HG02970 (cell line): ENCODE results near the gene OTP.

Experiments
- ATAC-seq: cut with Tn5 transposase; IDR thresholded peaks from one replicate; pipeline ENCODE4 v1.9.1; 2021; ENCODE audit warnings: mild to moderate bottlenecking, moderate library complexity, moderate number of reproducible peaks; ENCODE audit not compliant: unreplicated experiment, low FRiP score

Gene OTP

DNA sequence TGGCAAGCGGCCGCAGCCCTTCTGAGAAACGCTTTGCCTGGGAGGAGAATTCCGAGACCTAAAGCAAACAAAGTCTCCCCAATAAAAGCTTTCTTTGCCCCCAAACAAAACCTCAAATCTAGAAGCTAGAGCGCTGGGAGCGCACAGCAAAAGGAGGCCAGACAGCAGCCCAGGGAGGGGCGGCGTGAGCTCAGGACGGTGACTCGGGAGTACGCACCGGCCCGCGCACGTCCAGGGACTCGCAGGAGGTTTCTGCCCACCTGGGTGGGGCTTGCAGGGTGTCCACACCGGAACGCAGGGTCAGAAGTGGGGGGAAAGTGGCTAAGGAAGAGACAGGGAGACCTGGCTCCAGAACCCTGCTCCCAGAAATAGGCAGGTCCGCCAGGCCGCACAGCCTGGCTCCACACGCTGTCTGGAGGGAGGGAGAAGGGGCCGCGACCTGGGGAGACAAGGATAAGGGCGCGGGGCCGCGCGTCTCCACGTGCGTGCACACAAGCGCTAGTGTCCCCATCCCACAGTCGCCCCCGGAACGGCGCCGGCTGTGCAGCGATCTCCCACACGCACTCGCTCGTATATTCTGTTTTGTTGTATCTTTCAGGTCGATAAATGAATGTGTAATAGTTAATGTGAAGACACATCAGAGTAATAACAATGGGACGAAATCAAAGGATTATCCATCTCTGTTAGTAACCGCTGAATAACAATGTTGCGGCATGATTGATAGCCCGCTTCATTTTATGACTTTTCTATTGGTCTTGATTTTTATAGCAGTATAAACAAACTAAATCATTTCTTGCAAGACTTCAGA lies 2.3 kb upstream of the OTP start:
- no peak for ATAC-seq

DNA sequence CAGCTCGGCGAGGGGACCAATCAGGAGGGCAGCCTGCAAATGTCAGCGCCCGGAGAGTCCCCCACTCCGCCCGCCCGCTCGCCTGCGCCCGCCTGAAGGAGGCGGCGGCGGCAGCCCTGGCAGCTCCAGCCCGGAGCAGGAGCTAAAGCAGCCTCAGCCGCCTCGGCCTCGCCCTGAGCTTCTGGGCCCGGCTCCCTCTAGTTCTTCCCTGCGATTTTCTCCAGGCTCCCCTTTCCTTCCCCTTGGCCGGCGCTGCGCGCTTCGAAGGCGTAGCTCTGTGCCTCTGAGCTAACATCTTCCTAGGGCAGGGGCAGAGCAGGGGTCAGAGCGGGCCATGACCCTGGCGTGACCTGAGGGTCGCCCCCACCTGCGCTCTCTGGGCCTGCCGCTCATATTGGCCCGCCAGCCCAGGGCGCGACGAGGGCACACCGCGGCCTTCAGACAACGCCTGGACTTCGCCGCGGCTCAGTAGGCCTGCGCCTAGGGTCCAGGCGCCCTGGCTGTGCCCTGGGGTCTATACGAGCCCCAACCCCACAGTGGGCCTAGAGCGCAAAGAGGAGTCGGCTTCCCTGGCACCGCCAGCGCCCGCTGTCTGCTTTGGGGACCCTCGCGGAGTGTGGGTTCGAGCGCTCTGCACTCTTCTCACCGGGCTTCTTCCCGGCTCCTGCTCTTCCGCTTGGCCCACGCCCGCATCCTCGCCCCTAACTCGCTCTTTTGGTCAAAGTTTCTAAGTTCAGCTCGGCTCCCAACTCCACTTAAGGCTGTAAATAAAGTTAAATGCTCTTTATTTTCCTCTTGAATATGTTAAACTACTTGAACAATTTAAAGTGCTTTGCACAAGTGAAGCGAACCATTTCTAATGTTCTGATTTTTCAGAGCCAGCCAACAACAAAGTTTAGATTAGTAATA lies 504 bp upstream of the OTP start:
- no peak for ATAC-seq

DNA sequence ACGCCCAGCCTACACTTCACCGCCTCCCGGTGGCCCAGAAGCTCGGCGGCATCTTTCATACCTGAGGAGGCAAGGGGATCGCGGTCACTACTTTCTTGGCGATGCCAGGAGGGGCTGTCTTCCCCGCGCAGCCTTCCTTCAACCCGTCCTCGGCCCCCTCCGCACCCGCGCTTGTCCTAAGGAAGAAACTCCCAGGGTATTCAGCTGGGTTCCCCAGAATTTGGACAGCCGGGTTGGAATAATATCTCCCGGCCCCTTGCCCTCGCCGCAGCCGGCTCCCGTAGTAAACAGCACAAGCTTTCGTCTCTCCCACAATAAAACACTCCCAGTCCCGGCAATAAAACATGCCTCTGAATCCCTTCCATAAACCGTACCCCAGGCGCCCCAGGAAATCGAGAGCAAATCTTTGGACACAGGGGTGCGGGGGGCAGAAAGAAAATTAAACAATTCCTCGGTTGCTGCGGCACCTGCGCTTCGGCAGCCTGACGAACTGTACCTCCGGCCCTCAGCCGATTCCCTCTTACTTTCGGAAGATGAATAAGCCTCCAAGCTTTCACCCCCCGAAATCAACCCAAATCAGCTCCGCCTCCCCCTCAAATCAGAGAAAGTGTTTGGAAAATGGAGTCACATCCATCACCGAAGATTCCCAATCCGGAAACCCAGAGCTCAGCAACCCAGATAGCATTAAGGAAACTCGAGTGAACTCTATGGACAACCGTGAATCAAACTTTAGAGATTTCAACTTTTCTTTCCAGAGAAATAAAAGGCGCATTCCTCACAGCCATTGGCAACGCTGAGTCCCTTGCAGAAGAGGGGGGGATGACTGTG lies 1.1 kb downstream of the OTP start:
- no peak for ATAC-seq

DNA sequence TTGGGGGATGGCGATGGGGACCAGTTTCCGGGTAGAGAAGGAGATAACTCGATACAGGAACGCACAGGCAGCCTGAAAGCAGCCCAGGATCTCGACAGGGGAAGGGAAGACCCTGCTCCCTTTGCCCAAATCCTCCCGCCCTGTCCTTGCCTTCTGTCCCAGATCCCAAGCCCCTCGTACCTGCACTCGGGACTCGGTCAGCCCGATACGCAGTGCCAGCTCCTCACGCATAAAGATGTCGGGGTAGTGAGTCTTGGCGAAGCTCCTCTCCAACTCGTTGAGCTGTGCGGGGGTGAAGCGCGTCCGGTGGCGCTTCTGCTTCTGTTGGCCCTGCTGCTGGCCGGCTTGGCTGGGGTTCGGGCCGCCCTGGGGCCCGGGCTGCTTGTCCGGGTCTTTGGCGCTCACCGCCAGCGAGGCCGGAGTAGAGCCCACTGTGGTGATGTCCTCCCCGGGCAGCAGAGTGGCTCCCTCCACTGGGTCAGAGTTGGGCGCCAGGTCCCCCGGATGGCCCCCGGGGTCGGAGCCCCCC lies 1.8 kb downstream of the OTP start:
- ATAC-seq, result no peak

DNA sequence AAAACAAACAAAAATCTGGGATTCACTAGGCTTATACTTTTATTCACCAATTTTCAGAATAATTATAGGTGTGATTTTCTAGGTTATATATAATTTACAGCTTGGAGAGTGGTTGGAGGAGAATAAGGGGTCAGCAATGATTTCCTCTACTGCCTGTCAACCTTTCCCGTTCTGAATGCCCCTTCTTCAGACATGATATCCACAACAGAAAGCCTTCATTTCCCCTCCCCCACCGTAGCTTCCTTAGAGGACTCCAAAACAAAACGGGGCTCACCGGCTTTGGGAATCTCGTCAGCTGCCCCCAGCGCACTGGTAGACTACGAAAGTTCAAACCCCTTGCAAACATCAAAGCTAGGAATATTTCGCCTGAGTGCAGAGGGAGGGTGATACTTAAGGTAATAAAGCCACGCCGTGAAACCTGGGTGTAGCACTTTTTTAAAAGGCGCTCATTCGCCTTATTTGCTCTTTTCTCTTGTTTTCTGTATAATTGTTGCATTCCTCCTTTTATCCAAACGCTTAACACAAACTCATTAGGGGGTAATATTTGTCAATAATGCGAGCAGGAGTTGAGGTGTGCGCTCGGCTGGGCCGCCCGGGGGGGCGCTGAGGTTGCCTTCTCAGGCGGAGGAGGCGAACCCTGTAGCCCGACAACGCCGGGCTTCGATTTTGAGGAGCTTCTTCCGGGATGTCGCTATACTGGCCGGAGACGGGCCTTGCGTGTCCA lies 2.4 kb downstream of the OTP start:
- ATAC-seq, result no peak

DNA sequence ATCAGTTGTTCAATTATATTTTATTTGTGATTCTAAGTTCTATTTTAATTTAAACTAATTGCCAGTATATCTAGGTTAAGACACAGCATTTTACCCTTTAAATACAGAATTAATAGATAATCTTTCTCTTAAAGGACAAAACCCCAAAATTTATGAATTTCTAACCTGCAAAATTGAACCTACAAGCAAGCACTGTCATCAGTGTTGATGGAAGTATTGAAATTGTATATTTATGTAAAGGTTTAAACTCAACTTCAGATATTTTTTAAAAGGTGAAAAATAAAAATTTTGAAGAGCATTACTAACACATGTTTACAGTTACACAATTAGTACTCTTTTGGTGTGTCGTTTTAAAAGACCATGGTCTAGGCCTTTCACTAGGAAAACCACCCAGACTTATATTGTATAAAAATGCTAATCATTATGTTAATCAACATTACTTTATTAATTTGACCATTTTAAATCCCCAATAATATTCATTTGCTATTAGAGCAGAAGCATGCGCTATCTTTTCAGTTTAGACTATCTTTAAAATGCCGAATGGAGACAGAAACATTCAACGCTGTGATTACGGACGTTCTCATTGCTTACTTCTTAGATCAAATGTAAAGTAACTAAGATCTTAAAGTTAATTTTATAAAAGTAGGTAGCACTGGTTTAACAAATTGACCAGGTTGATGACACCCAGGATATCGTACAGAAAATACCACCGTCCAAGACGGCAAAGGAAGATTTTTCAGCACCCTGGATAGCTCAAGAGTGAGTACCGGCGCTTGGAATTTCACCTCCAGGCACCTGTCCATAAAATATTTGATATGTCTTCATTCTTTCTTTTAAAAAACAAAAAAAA lies 3.2 kb downstream of the OTP start:
- ATAC-seq, result no peak

DNA sequence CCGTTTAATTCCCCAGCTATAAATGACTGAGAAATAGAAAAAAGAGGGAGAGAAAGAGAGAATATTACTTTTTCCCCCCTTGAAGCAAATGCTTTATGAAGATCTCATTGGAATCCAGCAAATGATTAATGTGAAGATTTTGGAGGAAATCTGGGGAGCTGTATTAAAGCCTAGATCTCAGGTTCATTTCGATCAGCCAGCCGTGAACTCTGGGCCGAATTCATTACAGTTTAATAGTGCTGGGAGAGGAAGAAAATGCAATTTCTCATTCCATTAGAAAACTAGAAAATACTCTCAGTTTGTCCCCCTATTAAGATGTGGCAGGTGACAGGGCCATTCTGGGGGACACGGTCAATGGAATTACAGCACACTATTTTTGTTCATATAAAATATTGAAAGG lies 4.8 kb downstream of the OTP start:
- ATAC-seq, result no peak

DNA sequence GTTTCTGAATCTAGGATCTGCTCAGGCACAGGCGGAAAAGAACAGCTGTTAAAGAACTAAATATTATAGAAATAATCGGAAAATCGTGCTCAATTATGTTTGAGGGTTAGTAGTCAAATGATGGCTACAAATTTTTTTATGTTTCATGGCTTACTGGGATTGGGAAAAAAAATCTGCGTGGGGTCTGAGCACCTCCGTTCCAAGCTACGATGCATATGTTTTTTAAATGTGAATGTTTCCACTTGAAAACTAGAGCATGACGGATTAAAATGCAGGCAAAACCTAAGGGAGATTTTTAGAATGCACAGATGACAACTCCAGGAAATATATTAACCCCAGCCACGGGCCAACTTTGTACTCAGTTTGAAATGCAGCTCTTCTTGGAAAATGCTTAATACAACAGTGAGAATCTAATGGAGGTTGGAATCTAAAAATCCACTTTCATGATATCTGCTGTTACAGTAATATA lies 5.3 kb downstream of the OTP start:
- no peak for ATAC-seq

DNA sequence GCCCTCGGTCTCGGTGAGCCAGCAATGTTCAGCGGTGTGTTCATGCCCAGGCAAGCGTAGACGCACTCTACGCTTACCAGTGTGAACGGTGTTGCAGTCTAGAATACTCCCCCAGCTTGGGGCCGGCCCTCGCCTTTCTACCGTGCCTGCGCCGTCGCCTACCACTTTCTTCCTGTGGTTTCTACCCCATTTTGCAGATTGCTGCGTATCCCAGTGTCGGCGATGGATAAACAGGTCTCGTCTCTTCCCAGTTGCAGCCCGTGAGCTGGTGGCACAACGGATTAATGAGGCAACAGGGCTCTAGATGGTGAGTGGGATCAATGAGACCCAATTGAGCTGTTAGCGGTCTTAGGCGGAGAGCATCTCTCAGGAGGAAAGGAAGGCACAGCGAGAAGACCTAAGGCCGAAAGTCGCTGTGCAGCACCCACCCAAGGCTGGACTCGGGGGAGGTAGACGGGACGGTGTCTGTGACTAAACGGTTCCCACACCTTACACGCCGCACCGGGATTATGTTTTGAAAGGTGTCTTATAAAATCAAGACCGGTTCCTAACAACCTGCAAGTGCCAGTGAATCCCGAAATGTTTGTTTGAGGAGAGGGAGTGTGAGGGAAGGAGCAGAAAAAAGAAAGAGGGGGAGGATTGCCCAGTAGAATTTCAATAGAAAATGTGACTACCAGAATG lies 5.8 kb downstream of the OTP start:
- ATAC-seq, result no peak

DNA sequence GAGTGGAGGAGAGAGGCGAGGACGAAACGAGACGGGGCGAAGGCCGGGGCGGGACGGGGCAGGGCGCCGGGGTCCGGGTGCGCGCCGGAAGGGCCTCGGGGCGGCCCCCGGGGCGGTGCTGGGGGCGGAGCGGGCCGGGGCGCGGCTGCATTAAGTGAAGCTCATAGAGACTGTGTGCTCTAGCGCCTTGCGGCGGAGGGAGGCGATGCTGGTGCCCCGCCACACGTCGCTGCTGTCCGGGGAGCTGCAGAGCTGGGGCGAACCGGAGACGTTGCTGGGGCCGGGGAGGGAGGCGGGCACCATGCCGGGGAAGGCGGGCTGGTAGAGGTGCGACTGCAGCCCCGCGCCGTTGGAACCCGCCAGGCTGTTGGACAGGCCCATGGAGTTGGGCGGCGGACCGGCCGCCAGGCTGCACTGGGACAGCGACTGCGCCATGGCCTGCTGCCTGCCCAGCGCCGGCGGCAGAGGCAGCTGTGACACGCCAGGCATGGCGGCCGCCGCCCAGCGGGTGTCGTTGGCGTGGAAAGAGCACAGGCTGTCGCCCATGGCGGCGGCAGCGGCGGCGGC lies 8.3 kb downstream of the OTP start:
- ATAC-seq, result peak; percentile 69

DNA sequence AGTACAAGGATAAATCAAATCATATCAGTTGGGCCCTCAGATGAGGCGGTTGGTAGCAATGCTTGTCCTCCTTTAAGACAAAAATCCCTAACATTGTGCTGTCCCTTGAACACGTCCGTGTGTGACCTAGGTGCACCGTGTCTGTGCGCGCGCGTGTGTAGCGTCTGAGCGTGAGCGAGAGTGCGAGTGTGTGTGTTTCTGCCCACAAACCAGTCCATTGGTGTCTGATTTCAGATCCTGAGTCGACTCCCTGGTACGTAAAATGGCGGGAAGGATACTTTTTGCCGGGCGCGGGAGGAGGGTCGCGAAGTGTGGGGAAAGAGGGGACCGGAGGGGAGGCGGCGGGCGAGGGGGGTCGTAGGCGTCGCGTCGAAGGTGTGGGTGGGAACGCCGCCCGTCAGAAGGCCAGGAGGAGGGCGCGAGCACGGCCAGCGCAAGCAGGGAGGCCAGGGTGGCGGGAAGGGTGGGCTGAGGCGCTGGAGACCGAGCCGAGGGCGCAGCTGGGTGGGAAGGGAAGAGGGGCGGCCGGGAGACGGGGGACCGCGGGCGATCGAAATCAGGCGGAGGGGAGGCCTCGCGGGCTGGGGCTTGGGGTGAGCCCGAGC lies 8.9 kb downstream of the OTP start:
- no peak for ATAC-seq

DNA sequence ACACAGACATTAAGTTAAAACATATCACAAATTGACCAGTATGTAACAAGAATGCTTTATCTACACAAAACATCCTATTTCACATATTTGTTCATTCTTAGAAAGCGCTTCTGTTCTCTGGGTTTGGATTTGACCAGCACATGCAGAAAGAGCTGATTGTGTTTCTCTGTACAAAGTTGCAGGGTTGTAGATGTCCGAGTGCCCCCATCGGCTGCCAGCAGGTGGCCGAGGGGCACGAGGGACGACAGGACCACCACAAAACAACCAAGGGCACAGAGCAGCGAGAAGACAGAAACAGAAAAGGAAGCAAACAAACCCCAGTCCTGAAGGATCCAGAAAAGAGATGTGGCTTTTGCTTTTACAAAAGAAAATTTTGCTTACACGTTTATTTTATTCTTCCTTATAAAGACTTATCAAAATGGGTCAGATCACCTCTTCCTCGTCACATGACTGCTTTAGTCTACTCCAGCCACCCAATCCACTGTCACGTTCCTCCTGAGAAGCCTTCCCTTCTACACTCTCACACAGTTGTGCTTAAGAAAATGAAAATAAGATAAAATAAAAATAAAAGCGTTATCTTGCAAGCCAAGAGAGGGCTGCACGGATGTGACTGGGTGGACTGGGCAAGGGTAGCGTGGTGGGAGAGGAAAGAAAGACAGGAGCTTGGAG lies 9.5 kb downstream of the OTP start:
- ATAC-seq, result no peak

DNA sequence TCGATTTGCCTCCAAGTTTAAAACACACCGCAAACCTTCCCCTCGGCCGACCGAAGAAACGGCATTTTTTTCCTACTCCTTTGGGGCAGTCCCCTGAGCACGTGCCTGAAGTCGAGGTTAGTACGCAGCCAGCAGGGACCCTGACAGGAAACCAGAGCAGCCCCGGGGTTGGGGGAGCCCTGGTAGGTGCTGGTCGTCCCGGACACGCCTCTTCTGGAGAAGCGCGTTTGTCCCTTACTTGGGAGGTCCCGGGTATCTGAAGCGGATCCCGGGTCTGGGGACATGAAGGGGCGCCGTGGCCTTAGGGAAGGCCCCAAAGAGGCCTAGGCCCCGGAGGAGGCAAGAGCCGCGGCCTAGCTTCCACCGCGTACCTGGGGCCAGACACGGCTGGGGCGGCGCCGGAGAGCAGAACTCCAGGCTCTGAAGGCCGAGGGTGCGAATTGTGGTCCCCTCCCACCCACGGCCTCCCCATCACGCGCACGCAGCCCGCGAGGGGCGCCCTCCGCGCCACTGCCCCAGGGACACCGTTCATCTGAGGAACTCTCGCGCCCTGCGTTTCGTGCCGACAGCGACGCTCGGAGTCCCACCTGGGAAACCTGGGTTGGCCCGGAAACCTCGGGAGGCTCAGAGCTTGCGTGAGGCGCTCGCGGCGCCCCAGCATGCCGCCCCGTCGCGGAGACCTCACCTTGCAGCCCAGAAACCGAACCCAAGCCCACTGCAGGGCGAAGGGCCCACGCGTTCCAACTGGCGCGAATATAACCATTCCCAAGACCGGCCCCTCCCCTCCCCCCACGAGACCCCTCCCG lies 10.4 kb downstream of the OTP start:
- ATAC-seq, result no peak

DNA sequence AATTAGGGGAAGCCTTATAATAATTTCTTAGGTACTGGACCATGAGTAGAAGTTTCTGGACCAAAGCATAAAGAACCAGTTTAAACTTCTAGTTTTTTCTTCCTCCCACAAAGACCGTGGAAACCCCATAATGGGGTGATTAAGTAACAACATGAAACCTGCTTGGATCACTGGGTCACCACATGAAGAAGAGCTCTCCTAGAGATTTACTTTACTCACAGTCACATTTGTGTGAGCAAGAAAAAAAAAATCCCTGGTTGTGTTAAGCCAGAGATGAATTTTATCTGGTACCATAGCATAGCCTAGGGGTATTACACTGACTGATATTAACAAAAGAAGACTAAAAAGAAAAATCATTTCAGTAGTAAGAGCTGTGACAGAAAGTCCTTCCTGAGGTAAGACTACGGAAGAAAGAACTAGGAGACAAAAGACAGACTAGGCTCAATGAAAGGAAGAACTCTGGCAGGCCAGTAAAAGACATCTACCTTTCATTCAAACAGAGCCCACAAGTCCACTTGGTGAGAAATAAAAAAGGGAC lies 15.2 kb downstream of the OTP start:
- ATAC-seq, result no peak

DNA sequence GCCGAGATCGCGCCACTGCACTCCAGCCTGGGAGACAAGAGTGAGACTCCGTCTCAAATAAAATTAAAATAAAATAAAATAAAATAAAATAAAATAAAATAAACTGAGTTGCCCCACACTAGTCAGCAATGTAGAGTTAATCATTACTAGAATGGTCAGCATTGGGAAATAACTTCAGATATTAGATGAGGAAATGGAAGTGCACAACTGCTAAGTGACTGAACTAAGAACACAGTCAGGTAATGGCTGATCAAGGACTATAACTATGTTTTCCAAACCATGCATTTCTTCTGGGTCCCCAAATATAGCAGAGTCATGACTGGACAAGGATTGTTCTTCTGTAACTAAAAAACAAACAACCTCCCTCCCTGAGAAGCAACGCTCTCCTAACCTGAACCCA lies 17.1 kb downstream of the OTP start:
- no peak for ATAC-seq

DNA sequence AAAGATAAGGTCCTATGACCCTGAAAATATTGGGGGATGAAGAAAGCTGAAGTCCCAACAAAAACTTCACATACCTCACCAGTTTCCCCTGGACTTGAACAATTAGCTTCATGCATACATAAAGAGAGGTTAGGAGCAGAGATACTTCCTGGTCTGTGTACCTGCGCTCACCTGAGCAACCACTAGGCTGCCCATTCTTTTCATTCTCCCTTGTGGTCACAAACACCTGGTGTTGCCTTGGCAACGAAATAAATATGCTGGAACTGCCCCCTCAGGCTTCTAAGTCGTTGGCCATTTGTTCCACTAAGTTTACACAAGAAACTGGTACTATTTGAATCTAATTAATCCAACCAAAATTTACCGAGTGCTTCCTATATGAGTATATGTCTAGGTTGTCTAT lies 18.1 kb downstream of the OTP start:
- no peak for ATAC-seq
